ENCODE measurements around the gene ATP13A5.

DNA sequence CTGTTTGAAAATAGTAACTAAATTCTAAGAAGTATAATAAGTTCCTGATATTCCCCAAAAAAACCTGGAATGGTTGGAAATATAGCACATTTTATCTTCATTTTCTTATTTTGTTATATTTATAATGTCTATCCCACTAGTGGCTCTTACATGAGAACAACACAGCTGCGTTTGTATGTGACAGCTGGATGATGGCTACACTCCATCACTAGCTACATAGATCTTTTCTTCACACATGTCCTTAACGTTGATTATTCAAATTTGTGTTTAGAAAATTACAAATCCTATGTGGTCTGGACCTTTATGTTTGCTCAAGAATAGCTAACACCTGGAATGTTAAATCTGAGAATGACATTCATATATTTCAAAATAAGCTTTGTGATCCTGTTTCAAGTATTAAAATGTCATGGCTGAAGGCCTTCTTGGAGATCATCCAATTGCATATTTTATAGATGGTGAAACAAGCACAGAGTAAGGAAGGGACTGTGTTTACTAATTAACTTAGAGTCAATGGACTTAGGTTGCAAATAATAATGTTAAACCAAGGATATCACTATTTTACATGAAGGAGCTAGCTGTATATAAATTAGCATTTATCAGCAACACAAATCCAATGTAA, 60.8 kb downstream of the ATP13A5 start:
- TF ChIP-seq POLR2AphosphoS5 (IDR thresholded peaks at IDR 0.05; ENCODE audit: low read depth, low read length) (no peak), POLR2A (IDR thresholded peaks at IDR 0.05; ENCODE audit: low read depth, low read length) (no peak), TAF1 (IDR thresholded peaks at IDR 0.05; ENCODE audit: low read depth, low read length) (no peak), POU2F2 (IDR thresholded peaks at IDR 0.05; ENCODE audit: low read depth, low read length) (no peak), SPI1 (IDR thresholded peaks at IDR 0.05; ENCODE audit: low read depth, low read length) (no peak)

Measured in GM12891 (cell line).